PFSK-1 (cell line): ENCODE results near the gene SPR.

Source experiments
- FOXP2 ChIP-seq: optimal IDR thresholded peaks from 2 replicates; pipeline ENCODE3; 2011; ENCODE audit warnings: borderline replicate concordance, control low read depth, inconsistent platforms; ENCODE audit not compliant: insufficient read depth; ENCODE audit errors: extremely low read length, extremely low read depth
- POLR2AphosphoS5 ChIP-seq: IDR thresholded peaks from 2 replicates; pipeline ENCODE4 v1.6.1; 2012; ENCODE audit warnings: low read depth, mild to moderate bottlenecking, control low read depth, low read length, moderate library complexity
- SIN3A ChIP-seq: IDR thresholded peaks from 2 replicates; pipeline ENCODE4 v1.6.1; 2012; ENCODE audit warnings: mild to moderate bottlenecking, low read length, moderate library complexity, borderline replicate concordance; ENCODE audit not compliant: insufficient read depth
- TAF1 ChIP-seq: IDR thresholded peaks from 2 replicates; pipeline ENCODE4 v1.6.1; 2012; ENCODE audit warnings: low read length, control low read depth, borderline replicate concordance; ENCODE audit not compliant: insufficient read depth
- TF ChIP-seq, protein P1 (sequence below), 2 experiments: IDR thresholded peaks; 2 replicates each; pipeline versions ENCODE4 v1.6.1 to v1.8.0; 2011 to 2012; ENCODE audit warnings: low read depth in 2 of 2, low read length in 2 of 2, control low read depth in 1 of 2, inconsistent platforms in 1 of 2, mild to moderate bottlenecking in 1 of 2, moderate library complexity in 1 of 2; ENCODE audit not compliant: insufficient read depth in 1 of 2

Gene SPR

DNA sequence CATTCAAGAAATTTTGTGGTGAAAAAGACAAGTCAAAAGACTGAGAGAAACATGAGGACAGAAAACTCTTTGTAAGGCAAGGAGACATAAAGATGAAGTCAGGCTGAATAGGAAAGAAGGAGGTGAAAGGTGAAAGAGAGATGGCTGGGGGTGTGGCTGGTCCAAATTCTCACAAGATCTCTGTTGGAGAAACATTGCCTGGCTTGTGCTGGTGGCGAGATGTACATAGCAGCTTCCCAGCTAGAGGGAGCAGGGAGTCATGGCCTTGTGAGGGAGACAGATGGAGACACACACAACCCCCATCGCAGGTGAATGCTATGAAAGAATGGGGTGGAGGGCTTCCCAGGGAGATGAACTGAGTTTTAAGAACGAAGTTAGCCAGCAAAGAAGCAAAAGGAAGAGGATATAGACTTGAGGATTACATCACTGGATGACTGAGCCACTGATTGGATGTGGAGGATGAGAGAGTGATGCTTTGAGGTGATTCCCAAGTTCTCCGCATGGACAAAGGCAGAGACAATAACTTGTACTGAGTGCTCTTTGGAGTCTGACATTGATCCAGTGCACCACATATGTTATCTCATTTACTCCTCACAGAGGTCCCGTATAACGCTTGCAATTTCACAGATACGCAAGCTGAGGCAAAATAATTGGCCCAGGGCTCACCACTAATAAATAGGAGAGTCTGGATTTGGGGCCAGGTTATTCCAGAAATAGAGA lies 26.4 kb downstream of the SPR start:
- no peak for TF ChIP-seq FOXP2

DNA sequence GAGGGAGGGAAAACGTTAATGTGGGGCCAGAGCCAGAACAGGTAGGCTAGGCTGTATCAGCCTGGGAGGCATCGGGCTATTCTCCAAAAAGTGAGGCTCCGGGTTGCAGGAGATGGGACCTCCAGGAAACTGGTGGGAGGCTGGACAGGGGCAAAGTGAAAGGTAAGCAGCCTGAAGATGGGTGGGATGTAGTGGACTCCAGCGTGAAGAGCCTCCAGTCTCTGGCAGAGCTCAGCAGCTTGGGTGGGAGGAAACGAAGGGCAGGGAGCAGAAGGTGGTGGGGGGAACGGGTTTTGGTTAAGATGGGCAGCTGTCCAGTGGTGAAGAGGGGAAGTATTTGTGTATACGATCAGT lies 27.0 kb downstream of the SPR start:
- no peak for TF ChIP-seq FOXP2
- TF ChIP-seq, protein P1, sequence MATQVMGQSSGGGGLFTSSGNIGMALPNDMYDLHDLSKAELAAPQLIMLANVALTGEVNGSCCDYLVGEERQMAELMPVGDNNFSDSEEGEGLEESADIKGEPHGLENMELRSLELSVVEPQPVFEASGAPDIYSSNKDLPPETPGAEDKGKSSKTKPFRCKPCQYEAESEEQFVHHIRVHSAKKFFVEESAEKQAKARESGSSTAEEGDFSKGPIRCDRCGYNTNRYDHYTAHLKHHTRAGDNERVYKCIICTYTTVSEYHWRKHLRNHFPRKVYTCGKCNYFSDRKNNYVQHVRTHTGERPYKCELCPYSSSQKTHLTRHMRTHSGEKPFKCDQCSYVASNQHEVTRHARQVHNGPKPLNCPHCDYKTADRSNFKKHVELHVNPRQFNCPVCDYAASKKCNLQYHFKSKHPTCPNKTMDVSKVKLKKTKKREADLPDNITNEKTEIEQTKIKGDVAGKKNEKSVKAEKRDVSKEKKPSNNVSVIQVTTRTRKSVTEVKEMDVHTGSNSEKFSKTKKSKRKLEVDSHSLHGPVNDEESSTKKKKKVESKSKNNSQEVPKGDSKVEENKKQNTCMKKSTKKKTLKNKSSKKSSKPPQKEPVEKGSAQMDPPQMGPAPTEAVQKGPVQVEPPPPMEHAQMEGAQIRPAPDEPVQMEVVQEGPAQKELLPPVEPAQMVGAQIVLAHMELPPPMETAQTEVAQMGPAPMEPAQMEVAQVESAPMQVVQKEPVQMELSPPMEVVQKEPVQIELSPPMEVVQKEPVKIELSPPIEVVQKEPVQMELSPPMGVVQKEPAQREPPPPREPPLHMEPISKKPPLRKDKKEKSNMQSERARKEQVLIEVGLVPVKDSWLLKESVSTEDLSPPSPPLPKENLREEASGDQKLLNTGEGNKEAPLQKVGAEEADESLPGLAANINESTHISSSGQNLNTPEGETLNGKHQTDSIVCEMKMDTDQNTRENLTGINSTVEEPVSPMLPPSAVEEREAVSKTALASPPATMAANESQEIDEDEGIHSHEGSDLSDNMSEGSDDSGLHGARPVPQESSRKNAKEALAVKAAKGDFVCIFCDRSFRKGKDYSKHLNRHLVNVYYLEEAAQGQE (IDR thresholded peaks at IDR 0.05; ENCODE audit: insufficient read depth in 1 of 2, low read depth in 2 of 2, low read length in 2 of 2): no peak
- TF ChIP-seq TAF1: no peak
- no peak for TF ChIP-seq POLR2AphosphoS5
- no peak for TF ChIP-seq SIN3A

GRCh38 chr2:72914589-72915319 lies 27.5 kb downstream of the SPR start:
- TF ChIP-seq POLR2AphosphoS5: no peak
- TF ChIP-seq FOXP2: no peak
- no peak for TF ChIP-seq SIN3A
- no peak for TF ChIP-seq TAF1
- TF ChIP-seq, protein P1 (IDR thresholded peaks at IDR 0.05; ENCODE audit: insufficient read depth in 1 of 2, low read depth in 2 of 2, low read length in 2 of 2): no peak

- TF ChIP-seq POLR2AphosphoS5: no peak
- no peak for TF ChIP-seq FOXP2
- no peak for TF ChIP-seq TAF1
- TF ChIP-seq, protein P1 (IDR thresholded peaks at IDR 0.05; ENCODE audit: insufficient read depth in 1 of 2, low read depth in 2 of 2, low read length in 2 of 2): no peak
- TF ChIP-seq SIN3A: no peak
Observed at GRCh38 chr2:72915320-72915906, 28.2 kb downstream of the SPR start.

DNA sequence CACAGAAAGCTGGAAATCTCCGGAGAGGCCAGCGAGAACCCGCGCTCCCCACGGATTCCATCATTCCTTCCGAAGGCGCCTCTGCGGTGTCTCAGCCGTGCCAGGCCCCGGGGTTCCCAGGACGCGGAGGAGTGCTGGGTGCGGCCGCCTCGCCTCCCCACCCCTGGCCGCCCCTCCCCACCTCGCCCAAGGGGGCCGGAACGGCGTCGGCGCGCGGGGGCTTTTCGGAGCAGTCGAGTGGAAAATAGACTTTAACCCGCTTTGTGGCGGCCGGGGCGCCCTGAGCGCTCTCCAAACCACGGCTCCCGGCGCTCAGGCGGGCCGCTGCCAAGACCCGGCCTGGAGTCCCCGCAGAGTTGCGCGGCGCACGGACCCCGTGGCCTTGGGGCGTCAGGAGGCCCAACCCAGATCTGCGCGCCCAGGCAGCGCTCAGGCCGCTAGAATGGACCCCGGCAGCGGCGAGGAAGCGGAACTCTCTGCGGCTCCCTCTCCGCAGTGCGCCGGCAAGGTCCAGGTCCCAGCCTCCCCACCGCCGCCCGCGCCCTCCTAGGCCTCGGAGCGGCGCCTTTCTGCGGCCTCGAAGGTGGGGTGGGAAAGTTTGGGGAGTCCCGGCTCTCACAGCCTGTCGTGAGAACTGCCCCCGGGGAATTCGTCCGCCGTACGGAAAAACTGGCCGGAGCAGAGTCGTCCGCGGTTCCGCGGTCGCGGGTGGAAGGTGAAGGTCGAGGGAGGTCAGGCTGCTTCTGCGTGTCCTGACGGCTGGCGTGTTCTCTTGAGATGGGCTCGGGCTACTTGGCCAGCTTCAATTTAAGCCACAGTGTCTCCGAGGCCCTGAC lies 28.9 kb downstream of the SPR start:
- TF ChIP-seq FOXP2 (no peak), SIN3A (no peak)
